Measurements from ENCODE around the gene ACSS1. TPM values are rescaled to one million over a fixed set of nuclear protein-coding genes. Genes with fewer than 3 reads are reported as not detected.

ACSS1 gene
- total RNA-seq, 1 donor from 2014 or later = 9.9 TPM

DNA sequence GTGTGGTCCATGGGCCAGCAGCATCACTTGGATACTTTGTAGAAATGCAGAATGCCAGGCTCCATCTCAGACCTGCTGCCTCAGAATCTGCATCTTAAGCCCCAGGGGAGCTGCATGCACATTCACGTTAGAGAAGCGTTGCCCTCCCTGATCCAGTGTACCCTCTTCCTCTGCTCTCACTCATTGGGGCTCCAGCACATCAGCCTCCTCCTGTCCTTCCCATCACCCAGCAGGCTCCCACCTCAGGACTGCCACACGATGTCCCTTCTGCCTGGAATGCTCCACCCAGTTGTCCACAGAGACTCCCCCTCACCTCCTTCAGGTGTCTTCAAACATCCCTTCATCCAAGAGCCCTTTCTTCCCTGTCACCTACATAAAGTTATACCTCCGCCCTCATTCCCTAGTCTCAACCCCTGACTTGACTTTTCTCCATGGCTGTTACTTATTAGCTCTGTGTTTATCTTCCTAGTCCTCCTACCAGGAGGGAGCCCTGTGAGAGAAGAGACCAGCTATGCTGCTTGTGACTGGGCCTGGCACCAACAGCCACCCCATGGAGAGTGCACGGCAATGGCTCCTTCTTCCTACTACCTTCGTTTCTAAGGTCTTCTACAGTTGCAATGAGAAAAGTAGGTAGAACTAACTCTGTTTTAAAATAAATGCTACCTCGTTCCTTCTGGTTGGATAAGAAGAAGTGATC lies 3.3 kb upstream of the ACSS1 start:
- DNase-seq (ENCODE audit: low spot score) = peak; percentile 62

DNA sequence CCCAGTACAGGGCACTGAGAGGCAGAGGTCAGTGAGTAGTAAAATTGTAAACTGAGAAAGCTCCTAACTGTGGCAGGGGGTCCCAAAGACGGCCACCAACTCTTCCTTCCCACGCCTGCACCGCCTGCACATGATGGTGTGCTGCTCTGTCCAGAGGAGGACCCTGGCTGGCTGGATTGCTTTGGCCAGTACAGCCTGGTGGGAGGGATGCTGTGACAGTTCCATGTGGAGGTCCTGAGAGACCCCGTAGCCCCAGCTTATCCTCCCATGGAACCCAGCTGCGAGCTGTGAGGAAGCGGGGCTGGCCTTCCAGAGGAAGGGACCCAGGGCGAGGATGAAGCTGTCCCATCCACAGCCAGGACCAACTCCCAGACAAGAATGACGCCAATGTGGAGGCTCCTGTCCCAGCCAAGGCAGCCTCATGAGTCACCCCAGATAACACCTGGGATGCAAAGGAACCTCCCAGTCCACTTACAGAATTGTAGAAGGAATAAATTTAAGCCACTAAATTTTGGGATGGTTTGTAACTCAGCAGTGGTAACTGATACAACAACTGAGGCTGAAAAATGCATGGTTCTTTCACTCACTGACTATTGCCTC lies 2.0 kb upstream of the ACSS1 start:
- ATAC-seq (no peak), DNase-seq (ENCODE audit: low spot score) (peak; percentile 37)

More for the DNA sequence above, 3.3 kb upstream of the ACSS1 start:
- peak; percentile 62 for ATAC-seq

DNA sequence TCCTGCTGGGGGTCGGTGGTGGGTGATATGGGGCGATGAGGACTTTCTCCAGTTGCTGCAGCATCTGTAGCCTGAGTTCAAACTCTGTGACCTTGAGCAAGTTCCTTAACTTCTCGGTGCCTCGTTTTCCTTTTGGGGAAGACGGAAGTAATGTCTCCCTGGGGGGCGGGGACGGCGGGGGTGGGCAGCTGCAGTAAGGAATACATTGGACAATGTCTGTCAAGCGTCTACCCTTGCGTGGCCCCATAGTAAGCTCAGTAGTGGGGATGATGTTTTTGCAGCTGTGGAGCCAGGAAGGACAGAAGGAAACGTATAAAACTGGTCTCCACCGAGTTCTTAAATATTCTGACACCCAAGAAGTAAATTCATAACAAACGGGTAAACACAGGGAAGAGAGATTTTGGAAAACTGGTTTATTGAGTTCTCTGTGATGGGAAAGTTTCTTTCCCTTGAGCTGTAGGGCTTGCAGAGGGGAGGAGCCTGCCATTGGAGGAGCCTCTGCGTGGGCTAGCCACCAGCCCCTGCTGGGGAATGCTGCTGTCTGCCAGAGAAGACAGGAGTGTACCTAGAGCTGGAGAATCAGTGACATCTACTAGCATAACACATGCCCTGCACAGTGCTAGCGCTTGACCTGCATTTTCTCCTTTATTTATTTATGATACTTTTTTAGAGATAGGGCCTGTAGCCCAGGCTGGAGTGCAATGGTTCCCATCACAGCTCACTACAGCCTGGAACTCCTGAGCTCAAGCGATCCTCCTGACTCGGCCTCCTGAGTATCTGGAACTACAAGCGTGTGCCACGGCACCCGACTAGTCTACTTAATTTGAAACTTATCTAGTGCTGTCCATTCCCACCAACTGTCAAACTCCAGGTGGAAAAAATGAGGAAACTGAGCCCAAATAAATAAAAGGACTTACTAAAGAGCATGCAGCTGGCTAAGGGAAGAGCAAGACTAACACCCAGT lies 1.2 kb upstream of the ACSS1 start:
- peak; percentile 46 for DNase-seq (ENCODE audit: low spot score)
- ATAC-seq = no peak

DNA sequence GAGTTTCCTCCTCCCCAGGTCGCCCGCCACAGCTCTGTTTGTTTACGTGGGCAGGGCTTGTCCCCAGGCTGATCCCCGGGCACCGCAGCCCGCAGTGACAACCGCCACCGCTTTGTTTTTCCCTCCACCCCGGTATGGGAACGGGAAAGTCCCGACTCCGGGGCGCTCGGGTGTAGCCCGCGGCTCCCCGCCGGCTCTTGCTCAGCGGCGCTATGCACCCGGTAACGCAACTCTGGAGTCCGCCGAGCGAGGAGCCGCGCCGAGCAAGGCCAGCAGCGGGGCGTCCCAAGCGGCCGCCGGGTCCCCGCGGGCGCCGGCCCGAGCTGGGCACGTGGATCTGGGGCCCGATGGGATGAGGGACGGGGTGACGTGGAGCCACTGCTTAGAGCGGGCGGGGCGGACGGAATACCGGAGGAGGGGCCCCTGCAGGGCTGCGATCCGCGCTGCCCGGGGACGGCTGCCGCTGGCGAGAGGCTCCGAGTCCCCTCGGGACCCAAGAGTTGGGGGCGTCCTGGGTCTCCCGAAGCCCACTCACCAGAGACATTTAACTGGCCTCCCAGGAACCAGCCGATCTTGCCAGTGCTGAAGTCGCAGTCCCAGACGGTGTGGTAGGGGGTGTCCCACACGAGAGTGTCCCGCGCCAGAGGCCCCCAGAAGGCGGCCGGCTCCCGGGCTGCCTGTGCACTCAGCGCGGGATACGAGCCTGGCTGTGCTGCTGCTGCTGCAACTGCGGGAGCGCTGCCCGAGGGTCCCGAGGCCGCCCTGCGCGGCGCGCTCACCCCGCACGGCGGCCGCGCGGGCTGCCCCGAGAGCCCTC lies 497 bp downstream of the ACSS1 start:
- peak; percentile 83 for DNase-seq (ENCODE audit: low spot score)
- ATAC-seq = peak; percentile 75

DNA sequence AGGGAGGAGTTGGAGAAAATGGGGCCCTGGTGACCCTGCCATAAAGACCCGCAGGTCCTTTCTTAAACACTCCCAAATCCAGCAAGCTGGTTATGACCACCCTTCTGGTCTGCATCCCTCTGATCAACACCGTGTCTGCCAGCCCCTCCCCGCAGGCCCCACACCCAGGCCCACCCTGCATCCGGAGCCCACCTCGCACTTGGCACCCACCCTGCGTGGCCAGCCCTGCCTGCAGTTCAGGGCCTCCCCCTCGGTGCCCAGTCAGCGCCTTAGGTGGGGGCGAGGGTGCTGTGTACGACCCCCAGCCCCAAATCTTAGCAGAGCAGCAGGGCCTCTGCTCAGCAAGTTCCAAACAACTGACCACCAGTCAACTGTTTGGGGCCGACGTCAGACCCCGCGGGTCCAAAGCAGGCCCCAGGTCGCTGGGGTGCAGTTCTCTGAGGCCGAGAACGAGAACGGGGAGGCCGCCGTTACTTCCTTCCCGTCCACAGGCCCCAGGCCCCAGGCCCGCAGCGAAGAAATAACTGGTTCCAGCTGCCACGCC lies 1.2 kb downstream of the ACSS1 start:
- ATAC-seq (no peak), DNase-seq (ENCODE audit: low spot score) (no peak)

DNA sequence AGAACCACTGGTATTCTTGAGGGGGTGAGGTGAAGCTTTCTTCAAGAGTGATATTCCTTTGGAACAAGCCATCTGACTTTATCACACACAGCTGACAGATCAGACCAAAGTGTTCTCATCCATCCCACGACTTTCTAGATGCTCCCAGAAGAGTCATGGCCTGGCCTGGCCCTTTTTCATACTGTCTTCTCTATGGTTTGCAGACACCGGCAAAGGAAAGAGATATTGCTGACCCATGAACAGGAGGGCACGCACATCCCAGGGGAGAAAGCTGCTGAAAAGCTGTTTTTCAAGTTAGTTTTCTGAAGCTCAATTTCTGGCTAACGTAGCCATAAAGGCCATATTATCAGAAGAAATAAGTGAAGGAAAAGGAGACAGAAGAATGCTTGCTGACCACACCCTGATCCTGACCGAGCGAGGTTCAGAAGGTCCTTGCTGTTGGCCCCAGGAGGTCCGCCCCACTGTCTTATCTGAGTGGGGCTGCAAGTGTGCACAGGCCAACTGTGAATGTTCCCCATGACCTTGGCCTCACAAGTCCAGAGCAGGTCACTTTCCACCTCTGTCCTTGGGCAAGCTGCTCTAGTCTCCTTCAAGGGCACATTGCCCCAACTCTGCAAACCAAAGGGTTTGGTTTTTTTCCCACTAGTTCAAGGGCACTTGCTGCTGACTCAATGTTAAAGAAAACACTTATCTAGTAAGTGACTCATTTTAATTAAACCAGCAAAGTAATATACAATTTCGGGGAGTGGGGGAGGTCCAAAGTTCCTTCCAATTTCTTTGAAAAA lies 2.0 kb downstream of the ACSS1 start:
- ATAC-seq = no peak
- DNase-seq (ENCODE audit: low spot score) = peak; percentile 40

DNA sequence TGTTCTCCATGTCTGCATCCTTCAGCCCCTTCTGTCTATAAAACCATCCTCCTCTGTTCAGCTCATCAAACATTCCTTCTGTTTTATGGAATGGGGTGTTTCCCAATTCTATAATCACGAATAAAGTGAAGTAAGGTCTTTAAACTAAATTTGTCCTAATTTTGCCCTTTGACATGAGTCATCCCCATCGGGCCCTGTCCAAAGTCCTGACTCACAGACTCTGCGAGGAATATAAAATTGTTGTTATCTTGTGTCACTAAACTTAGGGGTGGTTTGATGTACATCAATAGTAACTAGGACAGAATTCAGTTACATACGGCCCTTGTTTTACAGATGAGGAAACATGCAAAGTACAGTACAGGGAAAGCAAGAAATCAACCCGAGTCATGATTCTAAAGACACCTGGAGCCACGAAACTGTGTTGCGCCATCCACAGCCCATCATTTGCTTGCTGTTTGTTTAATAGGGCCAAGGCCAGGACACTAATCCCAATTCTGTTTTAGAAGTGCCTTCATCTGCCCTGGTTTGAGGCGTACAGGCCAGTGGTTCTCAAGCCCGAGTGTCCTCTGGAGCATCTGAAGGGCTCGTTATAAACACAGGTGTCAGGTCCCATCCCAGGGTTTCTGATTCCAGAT lies 2.8 kb downstream of the ACSS1 start:
- peak; percentile 47 for DNase-seq (ENCODE audit: low spot score)
- ATAC-seq = peak; percentile 5

DNA sequence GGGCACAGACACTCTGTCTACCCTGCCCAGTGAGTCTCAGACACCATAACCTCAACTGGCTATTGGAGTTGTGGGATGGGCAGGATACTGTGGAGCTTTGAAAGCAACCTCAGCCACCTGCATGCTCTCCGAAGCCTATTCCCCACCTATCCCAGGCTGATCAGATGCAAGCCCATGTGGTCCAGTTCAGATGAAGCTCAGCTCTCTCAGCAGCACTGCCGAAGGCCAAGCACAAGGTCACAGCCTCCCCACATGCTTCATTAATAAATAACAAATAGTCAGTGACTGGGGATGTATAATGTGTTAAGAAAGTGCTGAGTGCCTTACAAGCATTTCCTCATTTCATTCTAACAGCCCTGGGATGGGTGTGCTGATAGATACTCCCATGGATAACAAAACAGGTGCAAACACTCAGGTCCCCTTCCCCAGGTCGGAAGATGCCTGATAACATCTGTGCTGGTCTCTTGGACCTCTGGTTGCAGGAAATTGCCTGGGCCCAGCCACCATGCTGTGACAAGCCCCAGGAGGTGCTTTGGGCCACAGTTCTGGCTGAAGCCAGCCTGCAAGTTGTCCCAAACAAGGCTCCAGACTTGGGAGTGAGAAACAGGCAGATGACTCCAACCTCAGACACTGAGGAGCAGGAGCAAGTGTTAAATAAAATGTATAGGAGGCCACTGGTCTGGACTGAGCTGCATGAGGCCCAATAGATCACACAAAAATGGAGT lies 3.7 kb downstream of the ACSS1 start:
- ATAC-seq = no peak
- peak; percentile 27 for DNase-seq (ENCODE audit: low spot score)

DNA sequence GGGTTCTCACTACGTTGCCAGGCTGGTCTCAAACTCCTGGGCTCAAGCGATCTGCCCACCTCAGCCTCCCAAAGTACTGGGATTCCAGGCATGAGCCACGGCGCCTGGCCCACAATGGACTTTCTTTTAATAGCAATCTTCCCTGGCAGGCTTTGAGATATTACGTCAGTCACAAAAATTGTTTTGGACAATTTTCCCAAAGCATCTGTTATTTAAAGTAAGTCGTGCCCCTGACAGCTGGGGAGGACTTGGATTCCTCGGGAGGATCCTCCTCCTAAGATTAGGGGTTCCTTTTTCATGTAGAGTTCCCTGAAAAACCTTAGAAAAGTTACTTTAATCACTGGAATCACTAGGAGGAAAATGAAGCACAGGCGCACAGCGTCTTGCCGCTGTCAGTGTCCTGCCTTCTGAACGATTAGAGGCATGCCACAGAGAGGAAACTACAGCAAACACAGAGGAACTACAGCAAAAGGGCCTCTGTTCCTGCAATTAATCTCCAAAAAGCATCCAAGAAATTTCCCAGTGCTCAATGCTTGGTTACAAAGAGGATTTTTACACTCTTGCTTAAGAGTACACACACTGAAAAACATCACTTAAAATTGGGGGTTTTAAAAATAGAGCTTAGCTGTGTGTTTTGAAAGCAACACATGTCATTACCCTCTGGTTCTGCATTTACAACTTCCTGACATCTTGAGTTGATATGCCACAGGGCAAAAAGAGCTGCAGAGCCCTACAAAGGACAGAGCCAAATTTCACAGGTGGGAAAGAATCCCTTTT lies 4.5 kb downstream of the ACSS1 start:
- no peak for ATAC-seq
- DNase-seq (ENCODE audit: low spot score) = peak; percentile 41

DNA sequence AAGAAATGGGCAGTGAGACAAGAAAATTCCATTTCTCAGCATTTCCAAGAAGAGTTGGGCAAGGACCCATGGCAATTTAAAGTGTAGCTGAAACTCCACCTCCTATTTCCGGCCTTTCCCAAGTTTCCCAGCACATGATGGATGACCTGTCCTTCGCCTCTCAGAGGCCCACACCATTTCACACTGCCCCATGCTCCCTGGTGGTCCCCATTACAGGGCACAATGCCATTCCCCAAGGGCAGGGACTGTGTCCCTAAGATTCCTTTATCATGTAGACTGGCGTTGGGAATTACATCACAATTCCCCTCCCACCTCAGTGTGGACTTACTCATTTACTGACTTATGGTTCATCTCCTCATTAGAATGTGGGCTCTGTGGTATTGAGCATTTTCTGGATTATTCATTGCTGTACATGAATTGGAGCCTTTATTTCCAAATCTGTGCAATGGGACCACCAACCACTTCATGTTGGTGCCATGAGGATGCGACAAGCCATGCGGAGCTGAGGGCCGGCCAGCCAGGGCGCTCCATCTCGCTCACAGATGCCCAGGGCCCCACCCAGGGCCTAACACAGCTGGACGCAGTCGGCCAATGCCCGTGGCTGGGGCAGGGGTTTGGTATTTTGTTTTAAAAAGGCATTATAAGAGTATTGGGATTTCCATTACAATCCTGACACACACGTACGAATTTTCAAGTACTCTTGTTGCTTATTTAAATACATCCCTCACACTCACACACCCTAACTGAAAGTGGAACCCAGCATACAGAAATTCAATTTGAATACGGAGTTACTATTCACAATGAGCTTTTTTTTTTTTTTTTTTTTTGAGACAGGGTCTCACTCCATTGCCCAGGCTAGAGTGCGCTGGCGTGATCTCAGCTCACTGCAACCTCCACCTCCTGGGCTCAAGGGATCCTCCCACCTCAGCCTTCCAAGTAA lies 5.4 kb downstream of the ACSS1 start:
- ATAC-seq = no peak
- peak; percentile 44 for DNase-seq (ENCODE audit: low spot score)

DNA sequence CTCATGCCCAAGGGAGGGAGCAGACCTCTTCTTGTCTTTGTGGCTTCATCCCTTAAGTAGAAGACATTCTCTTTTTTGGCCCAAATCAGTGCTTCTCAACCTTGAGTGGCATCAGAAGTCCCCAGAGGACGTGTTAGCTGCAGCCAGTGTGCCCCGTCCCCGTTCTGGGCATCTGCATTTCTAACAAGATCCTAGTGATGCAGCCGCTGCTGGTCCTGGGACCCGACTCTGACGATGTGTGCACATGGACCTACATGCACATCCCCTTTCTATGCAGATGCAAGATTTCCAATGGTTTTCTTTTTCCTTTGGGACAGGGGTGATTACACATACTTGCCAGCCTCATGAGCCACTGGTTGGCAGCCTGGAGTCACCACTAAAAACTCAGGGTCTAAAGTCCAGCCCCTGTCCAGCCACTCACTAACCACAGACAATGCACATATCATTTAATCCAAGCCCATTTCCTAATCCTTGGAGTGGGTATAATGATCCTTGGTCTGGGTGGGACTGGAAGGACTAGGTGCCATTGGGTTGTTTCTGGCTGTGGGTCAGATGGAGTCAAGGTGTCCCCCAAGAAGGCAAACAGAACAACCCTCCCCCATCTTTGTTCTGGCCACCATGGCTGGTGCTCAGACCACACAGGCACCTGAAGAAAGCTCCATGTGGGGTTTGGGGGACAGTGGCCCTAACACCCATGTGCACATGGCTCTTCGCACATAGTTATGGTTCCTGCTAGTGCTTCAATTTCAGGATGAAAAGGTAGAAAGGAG lies 6.4 kb downstream of the ACSS1 start:
- DNase-seq (ENCODE audit: low spot score) (peak; percentile 41), ATAC-seq (no peak)

DNA sequence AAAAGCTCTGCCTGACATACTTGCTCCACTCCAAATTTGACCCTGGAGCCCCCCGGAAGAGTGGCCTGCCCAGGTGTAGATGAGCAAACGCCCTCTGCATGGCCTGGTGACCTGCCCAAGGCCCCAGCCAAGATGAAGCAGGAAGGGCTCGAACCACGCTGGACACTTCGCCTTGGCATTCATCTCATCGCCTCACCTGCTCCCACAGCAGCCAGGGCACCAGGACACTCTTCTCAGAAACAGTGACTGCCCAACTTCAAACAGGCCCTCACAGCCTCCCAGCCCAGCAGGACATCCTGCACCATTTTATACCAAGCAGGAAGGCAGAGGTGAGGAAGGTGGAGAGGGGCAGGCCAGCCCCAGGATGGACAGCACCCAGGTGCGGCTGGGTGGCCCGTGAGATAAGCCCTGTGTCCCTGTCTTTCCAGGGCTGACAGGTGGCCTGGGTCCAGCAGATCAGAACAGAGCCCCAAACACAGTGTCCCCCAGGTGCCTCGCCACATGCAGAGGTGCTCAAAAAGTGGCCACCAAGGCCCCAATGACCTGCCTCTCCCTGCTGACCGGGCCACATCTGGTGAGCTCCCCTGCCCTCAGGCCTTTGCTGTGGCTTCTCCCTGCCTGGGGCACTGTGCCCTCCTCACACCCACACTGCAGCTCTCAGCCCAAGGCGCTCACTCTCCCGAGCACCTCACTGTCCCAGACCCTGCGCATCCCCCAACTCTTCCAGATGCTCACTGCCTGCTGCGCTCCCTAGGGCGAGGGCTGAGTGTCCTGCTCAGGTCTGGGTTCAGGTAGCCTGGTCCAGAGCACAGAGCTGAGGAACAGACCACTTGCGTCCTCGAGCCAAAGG lies 7.2 kb downstream of the ACSS1 start:
- ATAC-seq (no peak), DNase-seq (ENCODE audit: low spot score) (peak; percentile 36)

DNA sequence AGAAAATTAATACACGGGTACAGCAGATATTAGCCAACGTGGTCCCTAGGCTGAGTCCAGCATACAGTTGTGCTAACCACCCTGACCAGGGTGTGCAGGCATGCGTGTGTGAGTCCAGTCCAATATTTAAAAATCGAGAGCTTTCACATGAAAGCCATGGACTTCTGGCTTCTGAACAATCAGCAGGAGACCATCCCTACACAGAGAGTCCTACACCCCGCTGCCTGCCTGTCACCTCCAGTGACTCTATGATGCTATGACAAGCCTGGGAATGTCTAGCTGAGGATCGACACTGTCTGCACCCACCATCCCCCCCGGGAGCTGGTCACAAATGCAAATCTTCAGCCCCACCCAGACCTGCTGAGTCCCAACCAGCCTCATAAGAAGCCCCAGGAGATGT lies 7.9 kb downstream of the ACSS1 start:
- peak; percentile 34 for DNase-seq (ENCODE audit: low spot score)

DNA sequence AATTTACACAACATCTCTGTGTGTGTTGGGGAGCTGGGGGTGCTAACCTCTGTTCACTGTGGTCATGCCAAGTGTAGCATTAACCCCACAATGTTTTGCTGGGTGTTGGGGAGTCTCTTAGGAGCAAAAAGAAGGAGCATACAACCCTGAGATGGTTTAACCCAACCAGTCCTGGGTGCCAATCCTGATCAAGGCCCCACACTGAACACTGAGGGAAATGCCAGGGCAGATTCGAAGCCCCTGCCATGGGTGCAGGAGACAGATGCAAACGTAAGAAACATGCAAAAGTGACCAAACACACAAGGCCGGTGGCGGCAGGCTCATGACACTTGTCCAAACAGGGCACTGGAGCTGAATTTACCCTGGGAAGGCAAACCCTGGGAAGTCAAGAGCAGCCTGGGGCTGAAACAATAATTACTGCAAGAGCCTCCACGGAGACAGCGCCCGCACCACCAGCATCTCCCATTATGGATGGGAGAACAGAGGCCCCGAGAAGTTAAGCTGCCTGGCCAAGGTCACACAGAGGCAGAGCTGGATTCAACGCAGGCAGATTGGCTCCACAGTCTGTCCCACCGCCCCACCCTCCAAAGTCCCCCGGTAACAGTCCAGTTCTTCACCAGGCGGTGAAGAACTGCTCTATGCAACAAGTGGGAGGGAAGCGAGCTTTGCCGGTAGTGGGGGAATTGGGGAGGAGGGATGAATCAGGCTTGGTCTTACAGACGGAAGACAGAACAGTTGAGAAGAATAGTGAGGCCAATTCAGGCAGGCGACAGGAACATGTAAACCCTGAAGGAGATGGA lies 8.5 kb downstream of the ACSS1 start:
- ATAC-seq = no peak
- DNase-seq (ENCODE audit: low spot score) = peak; percentile 38

More for the DNA sequence above, 7.9 kb downstream of the ACSS1 start:
- ATAC-seq = no peak
